RKO (cell line): ENCODE measurements around the gene NTM.
A peak's percentile ranks its signal among the peaks of the same experiment; 100 is the strongest.
"Not testable (repeated sequence)": the region's sequence is repeated elsewhere in the genome, so short reads cannot be mapped to it uniquely, and the experiment has no call there.

Source experiments
- DNase-seq: peaks from one replicate; pipeline ENCODE4 v3.0.0-alpha.2; 2016; ENCODE audit warnings: low spot score

The NTM gene

GRCh38 chr11:131669401-131669780 lies 299.0 kb downstream of the NTM start:
- no peak for DNase-seq

DNA sequence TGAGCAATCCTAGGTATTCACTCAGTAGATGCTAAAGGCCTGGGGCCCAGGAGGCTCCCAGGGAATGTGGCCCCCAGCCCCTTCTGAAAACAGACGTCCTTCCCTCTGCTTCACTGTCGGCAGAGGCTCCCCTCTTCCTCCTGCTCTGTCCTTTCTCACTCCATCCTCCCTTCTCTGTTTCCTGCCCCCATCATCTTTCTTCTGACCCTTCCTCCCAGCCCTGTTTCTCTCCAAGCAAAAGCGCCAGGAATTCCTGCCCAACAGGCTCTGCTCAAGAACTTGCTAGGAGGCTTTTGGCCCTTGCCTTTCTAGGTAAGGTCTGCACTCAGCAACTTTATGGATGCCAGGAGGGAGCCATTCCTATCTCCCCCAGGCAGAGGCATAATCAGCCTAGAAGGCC lies 300.5 kb downstream of the NTM start:
- DNase-seq: no peak

DNA sequence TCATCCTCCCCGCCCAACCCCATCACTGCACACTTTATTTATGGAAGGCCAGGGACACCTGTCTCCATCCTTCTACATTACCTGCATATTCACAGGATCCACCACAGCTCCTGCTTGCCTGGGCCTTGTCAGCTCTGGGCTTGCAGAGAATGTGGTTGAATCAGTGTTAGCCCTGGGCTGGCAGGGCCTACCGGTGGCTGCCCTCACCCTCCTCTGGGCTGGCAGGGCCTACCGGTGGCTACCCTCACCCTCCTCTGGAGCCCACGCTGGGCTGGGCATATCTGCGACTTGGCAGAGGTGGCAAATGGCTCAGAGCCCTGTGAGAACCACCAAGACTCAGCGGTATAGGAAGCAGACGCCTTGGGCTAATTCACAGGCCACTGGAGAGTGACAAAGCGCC lies 300.9 kb downstream of the NTM start:
- no peak for DNase-seq

DNA sequence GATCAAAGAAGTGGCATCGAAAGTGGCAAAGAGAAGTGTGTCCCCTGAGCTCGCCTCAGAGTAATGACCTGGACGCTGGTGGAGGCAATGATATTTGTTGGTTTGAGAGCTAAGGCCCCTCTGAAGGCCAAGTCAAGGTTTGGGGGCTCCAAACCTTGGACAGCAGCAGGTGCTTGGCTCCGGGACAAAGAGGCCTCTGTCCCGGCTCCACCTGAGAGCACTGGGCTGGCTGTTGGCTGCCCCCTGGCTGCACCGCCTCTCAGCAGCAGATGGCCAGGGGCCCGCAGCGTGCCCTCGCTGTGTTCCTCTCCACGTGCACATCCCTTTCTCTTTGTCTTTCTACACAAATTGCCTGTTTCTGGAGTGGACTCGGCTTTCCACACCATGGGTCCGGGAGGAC lies 301.3 kb downstream of the NTM start:
- DNase-seq: no peak

GRCh38 chr11:131672191-131672590 lies 301.8 kb downstream of the NTM start:
- DNase-seq: no peak

DNA sequence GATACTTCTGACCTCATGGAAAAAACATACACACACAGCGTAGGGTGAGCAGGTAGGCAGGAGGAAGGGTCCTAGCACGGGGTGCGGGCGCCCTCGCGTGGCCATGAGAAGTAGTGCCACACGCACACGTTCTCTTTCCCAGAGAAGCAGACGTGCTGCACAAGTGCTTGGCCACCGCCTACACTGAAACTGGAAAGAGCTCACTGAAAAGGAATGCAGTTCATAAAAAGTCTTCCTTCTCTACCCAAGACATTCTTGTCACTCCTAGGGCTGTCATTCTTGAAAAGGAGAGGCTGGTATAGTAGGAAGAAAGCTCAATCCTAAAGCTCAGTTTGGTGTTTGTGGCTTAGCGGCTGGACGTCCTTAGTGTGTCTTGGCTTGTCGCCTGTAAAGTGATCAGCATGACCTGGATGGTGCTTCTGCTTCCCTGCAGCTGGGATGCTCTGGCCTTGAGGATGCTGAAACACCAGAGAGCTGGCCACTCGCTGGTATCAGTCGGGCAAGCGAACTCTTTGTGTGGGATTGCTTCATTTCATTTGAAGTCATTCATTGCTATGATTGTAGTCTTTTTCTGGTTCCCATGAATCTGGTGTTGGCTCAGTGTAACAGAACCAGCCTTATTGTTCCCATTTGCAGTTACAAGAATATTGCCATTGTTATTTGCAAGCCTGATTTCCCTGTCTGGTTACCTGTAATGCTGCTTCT lies 303.8 kb downstream of the NTM start:
- peak; percentile 62 for DNase-seq

GRCh38 chr11:131675121-131675888 lies 304.9 kb downstream of the NTM start:
- DNase-seq: no peak

GRCh38 chr11:131677828-131678470 lies 307.5 kb downstream of the NTM start:
- DNase-seq: no peak

GRCh38 chr11:131678658-131679340 lies 308.4 kb downstream of the NTM start:
- no peak for DNase-seq

- DNase-seq: not testable (repeated sequence)
Observed at GRCh38 chr11:131680448-131680847, 310.0 kb downstream of the NTM start.

GRCh38 chr11:131681920-131682319 lies 311.5 kb downstream of the NTM start:
- DNase-seq: no peak

GRCh38 chr11:131682373-131683015 lies 312.1 kb downstream of the NTM start:
- no peak for DNase-seq

DNA sequence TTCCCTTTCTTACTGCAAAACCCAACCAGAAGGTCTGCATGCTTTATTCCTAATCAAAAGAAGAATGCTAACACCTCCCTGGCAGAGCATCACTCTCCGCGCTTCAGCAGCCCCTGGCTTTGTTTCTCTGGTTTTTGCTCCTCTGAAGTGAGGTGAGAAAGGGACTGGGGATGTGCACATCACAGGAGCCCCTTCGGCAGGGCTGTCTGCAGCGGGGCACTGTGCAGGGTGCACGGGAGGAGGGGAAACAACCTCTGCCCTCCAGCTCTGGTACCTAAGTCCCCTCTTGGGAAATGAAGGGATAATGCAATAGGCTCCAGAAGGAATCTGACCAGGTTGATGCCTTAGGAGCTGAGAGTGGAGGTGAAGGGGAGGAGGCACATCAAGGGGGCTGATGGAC lies 312.7 kb downstream of the NTM start:
- no peak for DNase-seq

GRCh38 chr11:131683666-131684065 lies 313.3 kb downstream of the NTM start:
- no peak for DNase-seq

- no peak for DNase-seq
Observed at GRCh38 chr11:131684111-131685060, 314.0 kb downstream of the NTM start.

DNA sequence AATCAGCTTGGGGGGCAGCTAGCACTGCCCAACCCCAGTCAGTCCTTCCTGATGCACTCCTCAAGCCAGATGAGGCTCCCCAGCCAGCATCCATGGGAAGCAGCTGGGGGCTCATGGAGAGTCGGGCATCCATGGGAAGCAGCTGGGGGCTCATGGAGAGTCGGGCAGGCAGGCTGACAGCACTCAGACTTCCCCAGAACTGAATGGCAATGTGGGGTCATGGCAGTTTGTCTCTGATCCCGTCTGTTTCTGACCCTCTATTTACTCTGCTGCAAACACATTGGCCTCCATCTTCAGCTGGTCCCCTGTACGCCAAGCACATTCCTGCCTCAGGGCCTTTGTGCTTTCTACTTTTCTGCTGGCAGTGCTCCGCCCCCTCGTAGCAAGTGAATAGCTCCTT lies 314.8 kb downstream of the NTM start:
- no peak for DNase-seq

GRCh38 chr11:131685906-131686305 lies 315.5 kb downstream of the NTM start:
- DNase-seq: no peak

DNA sequence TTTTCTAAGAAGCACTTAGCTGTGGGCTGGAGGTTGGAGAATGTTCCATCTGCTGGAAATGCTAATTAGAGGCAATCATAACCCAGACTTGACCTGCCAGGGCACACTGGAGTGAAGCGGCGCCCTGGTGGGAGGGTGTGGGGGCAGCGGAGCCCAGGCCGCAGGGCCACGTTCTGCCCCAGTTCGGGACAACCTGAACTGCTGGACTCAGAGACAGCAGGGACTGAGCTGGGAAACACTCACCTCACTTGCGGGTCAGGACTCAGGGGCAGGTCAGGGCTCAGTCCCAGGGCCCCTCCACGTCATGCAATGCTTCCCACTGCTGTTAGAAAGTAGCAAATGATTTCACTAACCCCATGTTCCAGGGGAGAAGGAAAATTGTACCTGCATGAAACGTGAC lies 316.4 kb downstream of the NTM start:
- DNase-seq: no peak

DNA sequence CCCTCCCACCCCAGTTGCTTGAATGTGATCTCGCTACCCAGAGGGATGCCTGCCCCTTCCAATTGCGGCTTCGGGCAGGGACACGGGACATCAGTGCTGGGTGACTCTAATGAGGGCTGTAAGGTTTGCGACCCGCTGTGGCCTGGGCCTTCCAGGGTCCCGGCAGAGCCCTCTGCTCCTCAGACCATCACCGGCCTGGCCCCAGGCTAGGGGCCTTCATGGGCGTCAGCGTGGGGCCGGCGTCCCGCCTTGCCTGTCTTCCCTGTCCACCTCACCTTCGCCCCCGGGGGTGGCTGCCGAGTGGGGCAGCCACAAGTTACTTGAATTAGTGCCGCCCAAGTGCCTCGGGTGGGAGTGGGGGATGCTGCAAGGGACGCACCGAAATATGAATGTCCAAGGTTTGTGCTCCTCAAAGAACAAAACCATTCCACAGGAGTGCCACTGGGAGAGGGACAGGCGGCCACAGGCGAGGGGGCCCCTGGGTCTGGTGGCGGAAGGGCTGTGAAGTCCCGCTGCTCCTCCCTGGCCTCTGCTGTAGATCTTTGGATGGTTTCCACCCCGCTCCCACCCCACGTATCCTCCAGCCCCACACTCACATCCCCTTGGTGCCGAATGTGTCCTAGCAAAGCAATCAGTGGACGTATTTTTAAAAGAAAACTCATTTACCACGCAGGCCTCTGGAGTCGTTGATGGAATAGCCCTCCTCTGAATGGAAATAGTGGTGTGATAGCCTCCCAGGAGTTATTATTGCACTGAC lies 317.1 kb downstream of the NTM start:
- DNase-seq: no peak

DNA sequence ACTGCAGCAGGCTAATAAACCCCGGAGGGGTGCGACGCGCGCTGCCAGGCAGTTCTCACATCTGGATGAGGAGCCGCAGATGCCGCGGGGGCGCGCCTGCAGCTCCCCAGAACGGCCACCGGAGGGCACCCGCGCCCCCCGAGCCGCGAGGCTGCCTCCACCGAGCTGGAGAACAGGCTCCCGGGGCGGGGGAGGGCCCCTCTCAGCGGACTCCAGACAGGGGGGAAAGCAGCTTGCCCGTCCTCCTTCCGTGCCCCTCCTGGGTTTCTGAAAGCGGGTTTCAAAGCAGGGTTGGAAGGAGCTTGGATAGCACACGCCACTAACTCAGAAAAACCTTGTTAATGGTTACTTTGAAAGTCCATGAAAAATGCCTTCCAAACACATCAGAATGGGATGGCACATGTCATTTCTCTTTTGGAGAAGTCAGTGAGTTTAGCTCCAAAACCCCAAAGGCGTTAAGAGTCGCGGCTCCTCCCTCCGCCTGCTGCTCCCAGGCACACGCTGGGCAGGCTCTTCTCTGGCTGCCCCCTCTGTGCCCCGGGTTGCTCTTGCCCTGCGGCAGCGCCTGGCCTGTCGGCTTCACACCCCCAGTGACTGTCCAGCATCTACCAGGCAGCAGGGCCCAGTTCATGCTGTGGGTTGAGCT lies 317.8 kb downstream of the NTM start:
- DNase-seq: no peak
